ENCODE results near the gene GPT2. TPM values are rescaled to one million over a fixed set of nuclear protein-coding genes. Genes with fewer than 3 reads are reported as not detected.

Gene GPT2
- total RNA-seq, 1 experiment from 2014 or later, result 68.9 TPM

DNA sequence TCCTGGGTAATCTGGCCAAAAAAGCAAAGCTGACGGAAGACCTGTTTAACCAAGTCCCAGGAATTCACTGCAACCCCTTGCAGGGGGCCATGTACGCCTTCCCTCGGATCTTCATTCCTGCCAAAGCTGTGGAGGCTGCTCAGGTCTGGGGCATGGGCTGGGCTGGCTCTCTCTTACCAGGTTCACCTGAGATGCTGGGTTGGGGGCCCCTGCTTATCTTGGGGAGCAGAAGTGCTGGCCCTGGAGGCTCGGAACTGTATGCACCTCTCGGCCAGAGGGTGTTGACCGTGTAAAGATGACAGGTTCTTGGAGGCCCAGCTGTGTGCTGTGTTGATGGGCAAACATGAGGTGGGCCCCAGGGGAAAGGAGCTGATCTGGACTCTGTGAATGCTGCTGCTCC is 40.2 kb downstream of the GPT2 start:
- TF ChIP-seq, protein P1, sequence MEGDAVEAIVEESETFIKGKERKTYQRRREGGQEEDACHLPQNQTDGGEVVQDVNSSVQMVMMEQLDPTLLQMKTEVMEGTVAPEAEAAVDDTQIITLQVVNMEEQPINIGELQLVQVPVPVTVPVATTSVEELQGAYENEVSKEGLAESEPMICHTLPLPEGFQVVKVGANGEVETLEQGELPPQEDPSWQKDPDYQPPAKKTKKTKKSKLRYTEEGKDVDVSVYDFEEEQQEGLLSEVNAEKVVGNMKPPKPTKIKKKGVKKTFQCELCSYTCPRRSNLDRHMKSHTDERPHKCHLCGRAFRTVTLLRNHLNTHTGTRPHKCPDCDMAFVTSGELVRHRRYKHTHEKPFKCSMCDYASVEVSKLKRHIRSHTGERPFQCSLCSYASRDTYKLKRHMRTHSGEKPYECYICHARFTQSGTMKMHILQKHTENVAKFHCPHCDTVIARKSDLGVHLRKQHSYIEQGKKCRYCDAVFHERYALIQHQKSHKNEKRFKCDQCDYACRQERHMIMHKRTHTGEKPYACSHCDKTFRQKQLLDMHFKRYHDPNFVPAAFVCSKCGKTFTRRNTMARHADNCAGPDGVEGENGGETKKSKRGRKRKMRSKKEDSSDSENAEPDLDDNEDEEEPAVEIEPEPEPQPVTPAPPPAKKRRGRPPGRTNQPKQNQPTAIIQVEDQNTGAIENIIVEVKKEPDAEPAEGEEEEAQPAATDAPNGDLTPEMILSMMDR (IDR thresholded peaks at IDR 0.05; ENCODE audit: unreplicated experiment), result no peak
- intact Hi-C loops (cut with micrococcal nuclease; ENCODE audit: unreplicated experiment), result no loop called here
- H3K27ac Mint-ChIP-seq (ENCODE audit: unreplicated experiment), result no peak overlapping the region
- CTCF ChIA-PET, result no interaction called here
- peaks cover 94% of the 10 kb centered on the region for H3K36me3 Mint-ChIP-seq (ENCODE audit: insufficient read depth, unreplicated experiment)
- DNase-seq, result no peak
- peaks cover 18% of the 10 kb centered on the region for H3K4me1 Mint-ChIP-seq (ENCODE audit: low read depth, unreplicated experiment)
- no peaks in the 10 kb centered on the region for H3K9me3 Mint-ChIP-seq (ENCODE audit: low read depth, unreplicated experiment)
- H3K27me3 Mint-ChIP-seq (ENCODE audit: unreplicated experiment), result no peaks in the 10 kb centered on the region
- H3K4me3 Mint-ChIP-seq (ENCODE audit: low read depth, unreplicated experiment), result no peak overlapping the region
- no TSS peak for BruUV-seq (replicated peaks)

DNA sequence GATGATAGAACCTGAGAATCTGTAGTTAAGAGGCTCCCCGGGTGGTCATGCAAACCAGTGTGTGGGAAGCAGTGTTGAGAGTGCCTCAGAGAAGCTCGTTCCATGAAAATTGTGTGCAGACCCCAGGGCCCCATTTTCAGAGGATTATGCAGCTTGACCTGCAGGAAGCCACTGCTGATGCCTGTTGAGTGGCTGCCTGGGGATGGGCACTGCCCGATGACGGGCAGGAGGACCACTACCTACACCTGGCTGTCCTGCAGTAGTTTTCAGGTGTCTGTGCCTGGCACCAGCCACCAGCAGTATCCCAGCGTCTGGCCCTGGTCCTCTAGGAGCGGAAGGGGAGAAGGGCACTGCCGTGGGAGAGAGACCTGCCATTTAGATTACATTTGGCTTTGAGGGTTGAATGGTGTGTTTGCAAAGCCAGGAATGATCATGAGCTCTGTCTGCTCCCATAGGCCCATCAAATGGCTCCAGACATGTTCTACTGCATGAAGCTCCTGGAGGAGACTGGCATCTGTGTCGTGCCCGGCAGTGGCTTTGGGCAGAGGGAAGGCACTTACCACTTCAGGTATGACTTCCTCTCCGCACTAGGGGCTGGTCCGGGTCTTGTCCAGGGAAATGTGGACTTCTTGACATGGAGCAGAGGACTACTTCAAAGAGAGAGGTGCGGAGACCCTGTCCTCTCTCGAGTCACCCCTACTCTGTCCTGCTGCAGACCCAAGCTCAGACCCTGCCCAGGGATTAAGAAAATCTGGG is 42.5 kb downstream of the GPT2 start:
- intact Hi-C loops (cut with micrococcal nuclease; ENCODE audit: unreplicated experiment), result no loop called here
- BruUV-seq (replicated peaks), result no TSS peak
- no peaks in the 10 kb centered on the region for H3K9me3 Mint-ChIP-seq (ENCODE audit: low read depth, unreplicated experiment)

DNA sequence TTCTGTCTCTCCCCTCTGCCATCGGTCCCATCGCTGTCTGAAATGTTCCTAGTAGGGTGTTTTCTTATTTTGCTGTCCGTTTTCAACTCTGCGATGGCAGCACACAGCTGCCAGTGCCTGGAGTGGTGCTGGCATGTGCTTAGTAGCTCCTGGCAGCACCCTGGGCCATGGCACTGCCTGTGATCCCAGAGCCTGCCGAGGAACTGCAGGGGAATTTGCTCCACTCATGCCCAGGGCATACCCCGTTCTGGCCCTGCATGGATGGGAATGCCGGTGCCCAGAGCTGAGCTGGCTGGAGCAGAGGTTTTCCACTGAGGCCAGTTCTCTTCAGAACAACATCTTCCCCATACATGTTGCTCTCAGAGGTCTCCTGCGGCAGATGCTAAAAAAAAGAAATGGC is 43.1 kb downstream of the GPT2 start:
- no peak for DNase-seq
- no TSS peak for BruUV-seq (replicated peaks)
- Mint-ChIP-seq H3K9me3 (ENCODE audit: low read depth, unreplicated experiment) (no peaks in the 10 kb centered on the region), H3K4me1 (ENCODE audit: low read depth, unreplicated experiment) (no peaks in the 10 kb centered on the region), H3K27me3 (ENCODE audit: unreplicated experiment) (no peaks in the 10 kb centered on the region), H3K27ac (ENCODE audit: unreplicated experiment) (no peak overlapping the region), H3K4me3 (ENCODE audit: low read depth, unreplicated experiment) (no peak overlapping the region), H3K36me3 (ENCODE audit: insufficient read depth, unreplicated experiment) (peaks cover 92% of the 10 kb centered on the region)
- intact Hi-C loops (cut with micrococcal nuclease; ENCODE audit: unreplicated experiment), result no loop called here
- CTCF ChIA-PET, result no interaction called here
- TF ChIP-seq, protein P1 (IDR thresholded peaks at IDR 0.05; ENCODE audit: unreplicated experiment), result no peak

More for the DNA sequence above, 42.5 kb downstream of the GPT2 start:
- no peak overlapping the region for H3K4me3 Mint-ChIP-seq (ENCODE audit: low read depth, unreplicated experiment)
- peaks cover 92% of the 10 kb centered on the region for H3K36me3 Mint-ChIP-seq (ENCODE audit: insufficient read depth, unreplicated experiment)
- H3K27ac Mint-ChIP-seq (ENCODE audit: unreplicated experiment), result no peak overlapping the region
- no peaks in the 10 kb centered on the region for H3K4me1 Mint-ChIP-seq (ENCODE audit: low read depth, unreplicated experiment)
- DNase-seq, result no peak
- CTCF ChIA-PET, result no interaction called here
- no peaks in the 10 kb centered on the region for H3K27me3 Mint-ChIP-seq (ENCODE audit: unreplicated experiment)
- TF ChIP-seq, protein P1 (IDR thresholded peaks at IDR 0.05; ENCODE audit: unreplicated experiment), result no peak

DNA sequence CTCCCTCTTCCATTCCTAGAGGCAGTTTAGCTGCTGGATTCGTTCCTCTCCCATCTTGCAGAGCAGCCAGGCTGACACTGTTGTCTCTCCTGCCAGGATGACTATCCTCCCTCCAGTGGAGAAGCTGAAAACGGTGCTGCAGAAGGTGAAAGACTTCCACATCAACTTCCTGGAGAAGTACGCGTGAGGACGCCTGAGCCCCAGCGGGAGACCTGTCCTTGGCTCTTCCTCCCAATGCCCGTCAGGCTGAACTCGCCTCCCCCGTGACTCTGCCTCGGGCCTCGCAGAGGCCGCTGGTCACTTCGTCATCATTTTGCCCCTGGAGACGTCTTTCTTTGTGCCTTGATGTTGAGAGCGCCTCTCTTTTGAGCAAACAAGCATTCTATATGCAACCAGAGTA is 44.6 kb downstream of the GPT2 start:
- no peak for DNase-seq
- Mint-ChIP-seq H3K9me3 (ENCODE audit: low read depth, unreplicated experiment) (no peaks in the 10 kb centered on the region), H3K36me3 (ENCODE audit: insufficient read depth, unreplicated experiment) (peaks cover 91% of the 10 kb centered on the region), H3K4me1 (ENCODE audit: low read depth, unreplicated experiment) (no peaks in the 10 kb centered on the region), H3K27ac (ENCODE audit: unreplicated experiment) (peak overlapping the region; percentile 33), H3K27me3 (ENCODE audit: unreplicated experiment) (no peaks in the 10 kb centered on the region), H3K4me3 (ENCODE audit: low read depth, unreplicated experiment) (no peak overlapping the region)
- intact Hi-C loops (cut with micrococcal nuclease; ENCODE audit: unreplicated experiment), result loop anchor here (2.0 kb wide), 1 partner anchor 74 kb away; no protein-coding TSS in a partner anchor
- BruUV-seq (replicated peaks), result no TSS peak
- TF ChIP-seq, protein P1 (IDR thresholded peaks at IDR 0.05; ENCODE audit: unreplicated experiment), result no peak
- CTCF ChIA-PET, result interaction anchor here (1.2 kb wide), 1 partner anchor 75 kb away, joined by 4 read pairs; no protein-coding TSS in a partner anchor
